ENCODE data around the gene GOPC. TPM values are rescaled to one million over a fixed set of nuclear protein-coding genes. Genes with fewer than 3 reads are reported as not detected.

GOPC gene
- total RNA-seq, 2 experiments from 2014 or later = 14.8 to 15.8 TPM

Other genes starting within 250 kb of the GOPC start
- not detected for gene ROS1, start 176.6 kb downstream of the GOPC start, total RNA-seq
- gene DCBLD1, start 119.8 kb downstream of the GOPC start, total RNA-seq = 1 to 10 TPM; 4.4 to 4.5 TPM
- 10 to 100 TPM; 33.6 to 33.9 TPM for gene NUS1, start 73.0 kb upstream of the GOPC start, total RNA-seq

Data from activated CD4-positive, alpha-beta memory T cell treated with anti-CD3 and anti-CD28 coated beads for 36 hours (primary cell).